NCI-H446 (cell line): Measurements from ENCODE around the gene LRFN5.
"Not testable (repeated sequence)": the region's sequence is repeated elsewhere in the genome, so short reads cannot be mapped to it uniquely, and the experiment has no call there.

Source experiments
- DNase-seq, 2 experiments: peaks; one replicate each; lab custom pipeline; 2025; lab: John Stamatoyannopoulos, UW

The LRFN5 gene

DNA sequence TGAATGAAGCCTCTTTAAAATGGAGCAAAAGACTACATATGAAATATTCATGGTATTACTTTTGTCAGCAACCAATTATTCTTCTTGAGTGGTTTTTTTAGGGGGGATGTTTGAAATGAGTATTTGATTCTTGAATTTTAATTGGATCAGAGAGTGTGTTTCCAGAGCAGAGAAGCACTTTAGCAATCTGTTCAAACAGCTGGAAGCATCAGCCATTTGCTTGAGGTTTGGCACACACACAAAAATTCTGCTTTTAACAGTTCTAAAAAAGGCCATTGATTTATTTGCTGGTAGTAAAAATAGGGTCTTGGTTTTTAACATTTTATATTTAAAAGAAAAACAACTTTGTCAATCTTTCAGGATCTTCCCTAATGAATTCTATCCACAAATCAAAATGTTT, 292.7 kb downstream of the LRFN5 start:
- DNase-seq = peak; percentile 65 to 85

DNA sequence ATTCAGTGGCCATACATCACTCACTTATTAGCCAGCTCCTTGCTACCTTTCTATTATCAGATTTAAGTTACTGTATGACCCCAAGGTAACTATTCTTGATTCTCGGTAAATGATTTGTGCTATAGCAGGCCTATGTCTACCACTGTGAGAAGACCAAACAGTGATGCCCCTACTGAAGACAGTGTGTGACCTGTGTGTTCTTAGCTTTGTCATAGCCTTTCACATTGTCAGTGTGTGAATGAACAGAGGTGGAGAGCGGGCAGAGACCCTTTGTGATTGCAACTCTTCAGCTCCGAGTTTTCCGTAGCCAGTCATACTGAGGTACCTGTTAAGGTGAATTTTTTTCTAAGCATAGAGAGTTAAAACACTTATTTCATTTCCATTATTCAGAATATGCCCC, 294.0 kb downstream of the LRFN5 start:
- no peak for DNase-seq

DNA sequence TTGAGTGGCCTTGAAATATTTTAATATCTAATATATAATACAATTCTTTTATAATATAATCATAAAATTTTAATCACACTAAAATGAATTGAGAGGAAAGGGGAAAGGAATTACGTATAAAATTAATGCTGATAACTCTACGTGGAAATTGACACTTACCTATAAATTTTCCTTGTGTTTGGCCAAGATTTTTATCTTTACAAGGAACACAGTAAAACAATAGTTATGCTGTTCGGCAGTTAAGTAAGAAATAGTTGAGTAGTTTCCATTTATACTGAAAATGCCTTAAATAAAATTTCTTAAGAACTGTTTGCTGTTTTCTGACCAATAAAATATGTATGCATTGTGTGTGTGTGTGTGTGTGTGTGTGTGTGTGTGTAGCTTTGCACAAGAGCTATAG, 294.4 kb downstream of the LRFN5 start:
- no peak for DNase-seq

DNA sequence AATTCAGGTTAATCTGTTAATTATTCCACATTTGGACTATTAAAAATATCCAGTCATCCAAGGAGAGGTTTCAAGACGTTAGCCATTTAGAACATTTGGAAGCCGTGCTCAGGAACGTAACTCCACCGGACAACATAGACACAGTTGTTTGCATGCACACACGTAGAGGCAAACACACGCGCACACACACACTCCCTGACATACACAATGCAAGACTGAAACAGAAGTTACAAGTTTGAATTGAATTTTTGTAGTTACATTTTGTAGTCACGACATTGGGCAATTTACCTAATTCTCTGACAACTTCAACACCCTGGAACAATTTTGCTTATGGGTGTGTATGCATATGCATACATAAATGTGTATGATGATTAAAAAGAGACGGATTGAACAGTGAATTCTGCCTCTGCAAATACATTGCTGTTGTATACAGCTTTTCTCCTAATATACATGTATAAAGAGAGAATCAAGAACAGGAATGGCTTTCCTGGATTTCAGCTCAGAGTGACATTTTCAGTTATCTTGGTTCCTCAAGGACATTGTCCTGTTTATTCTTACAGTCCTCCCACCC, 298.8 kb downstream of the LRFN5 start:
- DNase-seq = no peak

DNA sequence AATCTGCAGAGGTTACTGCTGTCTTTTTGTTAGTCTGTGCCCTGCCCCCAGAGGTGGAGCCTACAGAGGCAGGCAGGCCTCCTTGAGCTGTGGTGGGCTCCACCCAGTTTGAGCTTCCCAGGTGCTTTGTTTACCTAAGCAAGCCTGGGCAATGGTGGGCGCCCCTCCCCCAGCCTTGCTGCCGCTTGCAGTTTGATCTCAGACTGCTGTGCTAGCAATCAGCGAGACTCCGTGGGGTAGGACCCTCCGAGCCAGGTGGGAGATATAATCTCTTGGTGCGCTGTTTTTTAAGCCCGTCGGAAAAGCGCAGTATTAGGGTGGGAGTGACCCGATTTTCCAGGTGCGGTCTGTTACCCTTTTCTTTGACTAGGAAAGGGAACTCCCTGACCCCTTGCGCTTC, 304.5 kb downstream of the LRFN5 start:
- not testable (repeated sequence) for DNase-seq

DNA sequence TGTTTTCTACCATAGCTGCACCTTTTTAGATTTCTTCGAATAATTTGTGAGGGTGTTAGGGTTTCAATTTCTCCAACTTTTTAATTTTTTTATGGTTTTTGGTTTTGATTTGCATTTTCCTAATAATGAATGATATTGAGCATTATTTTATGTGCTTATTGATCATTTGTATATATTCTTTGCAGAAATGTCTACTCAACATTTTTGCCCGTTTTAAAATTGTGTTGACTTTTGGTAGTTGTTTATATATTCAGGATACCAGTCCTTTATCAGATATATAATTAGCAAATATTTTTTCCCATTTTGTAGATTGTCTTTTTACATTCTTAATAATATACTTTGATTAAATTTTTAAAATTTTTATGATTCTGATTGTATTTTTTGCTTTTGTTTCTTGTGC, 306.7 kb downstream of the LRFN5 start:
- no peak for DNase-seq

DNA sequence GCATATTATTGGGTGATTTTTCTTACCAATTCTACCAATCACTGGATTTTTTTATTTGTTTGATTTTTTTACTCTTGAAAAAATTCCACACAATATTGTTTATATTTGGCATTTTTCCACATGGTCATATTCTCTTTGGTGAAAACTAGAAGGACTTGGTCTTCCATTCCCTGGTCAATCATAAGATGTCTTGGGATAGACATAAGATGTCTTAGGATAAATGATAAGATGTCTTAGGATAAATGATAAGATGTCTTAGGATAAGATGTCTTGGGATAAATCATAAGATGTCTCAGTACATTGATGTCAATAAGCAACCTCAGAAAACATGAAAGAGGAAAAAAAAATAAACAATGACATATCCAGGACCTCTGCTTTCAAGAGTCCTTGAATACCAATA, 309.1 kb downstream of the LRFN5 start:
- no peak for DNase-seq

DNA sequence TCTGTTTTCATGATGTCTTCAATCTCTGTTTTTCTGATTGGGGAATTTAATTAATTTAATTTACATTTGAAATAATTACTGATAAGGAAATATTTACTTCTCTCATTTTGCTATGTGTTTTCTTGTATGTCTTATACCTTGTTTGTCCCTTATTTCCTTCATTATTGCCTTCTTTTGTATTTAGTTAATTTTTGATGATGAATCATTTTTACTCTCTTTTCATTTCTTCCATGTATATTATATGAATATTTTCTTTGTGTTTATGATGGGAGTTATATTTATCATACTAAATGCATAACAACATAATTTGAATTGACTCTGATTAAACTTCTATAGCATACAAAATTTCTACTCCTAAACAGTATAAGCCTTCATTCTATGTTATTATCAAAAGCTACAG, 309.6 kb downstream of the LRFN5 start:
- no peak for DNase-seq

DNA sequence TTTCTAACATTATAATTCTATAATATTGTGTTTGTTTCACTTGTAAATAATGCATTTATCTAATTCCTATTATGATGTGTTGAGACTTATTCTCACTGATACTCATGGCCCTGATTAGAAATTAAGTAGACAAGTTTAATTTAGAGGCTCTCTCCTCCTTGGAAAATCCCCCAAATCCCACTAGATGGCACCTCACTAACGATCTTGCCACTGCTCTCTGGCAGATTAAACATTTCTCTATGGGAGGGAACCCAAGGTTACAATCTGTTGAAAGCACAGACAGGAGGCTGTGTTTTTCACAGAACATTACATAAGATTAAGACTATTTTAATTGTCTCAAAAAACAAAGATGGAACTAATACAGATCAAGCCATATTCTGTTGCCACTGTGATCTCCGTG, 318.7 kb downstream of the LRFN5 start:
- peak; percentile 61 to 70 for DNase-seq

DNA sequence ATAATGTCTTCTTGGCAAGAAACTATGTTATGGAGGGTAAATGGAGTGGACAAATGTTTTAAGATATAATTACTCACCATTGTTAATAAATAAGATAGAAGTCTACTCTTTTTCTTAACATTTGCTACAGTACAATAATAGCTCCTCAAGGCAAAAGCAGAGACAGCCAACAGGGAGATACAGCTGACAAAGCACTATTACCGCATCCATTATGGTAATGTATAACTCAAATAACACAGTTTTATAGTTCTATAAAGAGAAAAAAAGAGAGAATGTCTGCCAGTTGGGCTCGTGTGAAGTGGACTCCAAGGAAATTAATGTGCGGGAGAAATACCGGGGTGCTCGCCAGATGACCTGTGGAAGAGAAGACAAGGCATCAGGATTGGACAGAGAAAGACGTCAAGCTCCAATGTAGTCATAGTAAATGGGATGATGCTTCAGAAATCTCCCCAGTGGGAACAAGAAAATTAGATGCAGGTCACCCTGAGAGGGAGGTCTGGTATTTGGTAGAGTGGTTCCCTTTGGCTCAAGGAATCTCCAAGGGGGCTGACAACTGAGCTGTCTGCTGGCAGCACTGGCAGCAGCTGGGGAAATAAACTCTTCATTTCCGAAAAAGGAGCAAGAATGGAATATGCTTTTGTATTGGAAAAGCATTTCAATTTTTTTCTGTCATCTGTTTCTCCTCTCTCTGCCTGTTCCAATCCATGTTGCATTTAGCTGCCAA, 343.9 kb downstream of the LRFN5 start:
- DNase-seq = peak in 1 of 2 experiments; percentile 22
